Esophagus muscularis mucosa (tissue), 3 donors: ENCODE data around the gene IL2.

ENCODE experiments used
- POLR2A ChIP-seq: fragments of 450-650 bp; IDR thresholded peaks from one replicate; pipeline ENCODE4 v1.6.1; 2017; ENCODE audit warnings: antibody characterized with exemption, moderate library complexity, mild to moderate bottlenecking, low read depth
- POLR2AphosphoS5 ChIP-seq, 2 donors: sonication (generic); formaldehyde crosslinking; IDR thresholded peaks; one replicate each; pipeline ENCODE4 v1.6.1; 2017; ENCODE audit warnings: antibody characterized with exemption in 2 of 2
- TF ChIP-seq, protein P1 (sequence below), 3 experiments: fragments of 200-600 bp in 2 of 3; fragments of 450-650 bp in 1 of 3; sonication (generic) in 2 of 3; IDR thresholded peaks; one replicate each; pipeline ENCODE4 v1.5.1; 2017 to 2019; ENCODE audit warnings: antibody characterized with exemption in 3 of 3, mild to moderate bottlenecking in 2 of 3, moderate library complexity in 1 of 3

GRCh38 chr4:122479935-122480416 is 23.5 kb upstream of the IL2 start:
- TF ChIP-seq, protein P1, sequence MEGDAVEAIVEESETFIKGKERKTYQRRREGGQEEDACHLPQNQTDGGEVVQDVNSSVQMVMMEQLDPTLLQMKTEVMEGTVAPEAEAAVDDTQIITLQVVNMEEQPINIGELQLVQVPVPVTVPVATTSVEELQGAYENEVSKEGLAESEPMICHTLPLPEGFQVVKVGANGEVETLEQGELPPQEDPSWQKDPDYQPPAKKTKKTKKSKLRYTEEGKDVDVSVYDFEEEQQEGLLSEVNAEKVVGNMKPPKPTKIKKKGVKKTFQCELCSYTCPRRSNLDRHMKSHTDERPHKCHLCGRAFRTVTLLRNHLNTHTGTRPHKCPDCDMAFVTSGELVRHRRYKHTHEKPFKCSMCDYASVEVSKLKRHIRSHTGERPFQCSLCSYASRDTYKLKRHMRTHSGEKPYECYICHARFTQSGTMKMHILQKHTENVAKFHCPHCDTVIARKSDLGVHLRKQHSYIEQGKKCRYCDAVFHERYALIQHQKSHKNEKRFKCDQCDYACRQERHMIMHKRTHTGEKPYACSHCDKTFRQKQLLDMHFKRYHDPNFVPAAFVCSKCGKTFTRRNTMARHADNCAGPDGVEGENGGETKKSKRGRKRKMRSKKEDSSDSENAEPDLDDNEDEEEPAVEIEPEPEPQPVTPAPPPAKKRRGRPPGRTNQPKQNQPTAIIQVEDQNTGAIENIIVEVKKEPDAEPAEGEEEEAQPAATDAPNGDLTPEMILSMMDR (IDR thresholded peaks at IDR 0.05) = no peak
- TF ChIP-seq POLR2A = no peak
- TF ChIP-seq POLR2AphosphoS5 (IDR thresholded peaks at IDR 0.05) = no peak
